ENCODE measurements around the gene SMC2.

Gene SMC2

GRCh38 chr9:104092192-104092591 is 1.9 kb upstream of the SMC2 start:
- TF ChIP-seq TEAD4 (IDR thresholded peaks at IDR 0.05): no peak
- TF ChIP-seq CEBPB (IDR thresholded peaks at IDR 0.05): no peak
- TF ChIP-seq EP300 (IDR thresholded peaks at IDR 0.05; ENCODE audit: borderline replicate concordance): no peak
- TF ChIP-seq RAD21 (IDR thresholded peaks at IDR 0.05; ENCODE audit: low read depth): no peak
- TF ChIP-seq FOXM1 (IDR thresholded peaks at IDR 0.05; ENCODE audit: borderline replicate concordance, low read depth): no peak
- TF ChIP-seq EGR1 (IDR thresholded peaks at IDR 0.05): no peak

- TF ChIP-seq ZBTB7A (IDR thresholded peaks at IDR 0.05; ENCODE audit: low read depth): no peak
- TF ChIP-seq TCF12 (IDR thresholded peaks at IDR 0.05; ENCODE audit: low read depth): no peak
- TF ChIP-seq FOXM1 (IDR thresholded peaks at IDR 0.05; ENCODE audit: borderline replicate concordance, low read depth): no peak
- TF ChIP-seq CEBPB (IDR thresholded peaks at IDR 0.05): no peak
- TF ChIP-seq EGR1 (IDR thresholded peaks at IDR 0.05): no peak
- no peak for TF ChIP-seq RAD21 (IDR thresholded peaks at IDR 0.05; ENCODE audit: low read depth)
- no peak for TF ChIP-seq TAF1 (IDR thresholded peaks at IDR 0.05; ENCODE audit: low read depth)
These were observed 1.1 kb upstream of the SMC2 start for GRCh38 chr9:104092875-104093600.

GRCh38 chr9:104094534-104095015 is 466 bp downstream of the SMC2 start:
- TF ChIP-seq, protein P1, sequence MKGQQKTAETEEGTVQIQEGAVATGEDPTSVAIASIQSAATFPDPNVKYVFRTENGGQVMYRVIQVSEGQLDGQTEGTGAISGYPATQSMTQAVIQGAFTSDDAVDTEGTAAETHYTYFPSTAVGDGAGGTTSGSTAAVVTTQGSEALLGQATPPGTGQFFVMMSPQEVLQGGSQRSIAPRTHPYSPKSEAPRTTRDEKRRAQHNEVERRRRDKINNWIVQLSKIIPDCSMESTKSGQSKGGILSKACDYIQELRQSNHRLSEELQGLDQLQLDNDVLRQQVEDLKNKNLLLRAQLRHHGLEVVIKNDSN (IDR thresholded peaks at IDR 0.05): no peak
- no peak for TF ChIP-seq NFIC (IDR thresholded peaks at IDR 0.05)
- no peak for TF ChIP-seq ZBTB7A (IDR thresholded peaks at IDR 0.05; ENCODE audit: low read depth)
- no peak for TF ChIP-seq YY1 (IDR thresholded peaks at IDR 0.05; ENCODE audit: low read depth)
- no peak for TF ChIP-seq TAF1 (IDR thresholded peaks at IDR 0.05; ENCODE audit: low read depth)
- no peak for TF ChIP-seq CREB1 (IDR thresholded peaks at IDR 0.05; ENCODE audit: low read depth)
- TF ChIP-seq TCF12 (IDR thresholded peaks at IDR 0.05; ENCODE audit: low read depth): no peak
- TF ChIP-seq TEAD4 (IDR thresholded peaks at IDR 0.05): no peak
- no peak for TF ChIP-seq EGR1 (IDR thresholded peaks at IDR 0.05)
- no peak for TF ChIP-seq FOXM1 (IDR thresholded peaks at IDR 0.05; ENCODE audit: borderline replicate concordance, low read depth)
- TF ChIP-seq MAX (IDR thresholded peaks at IDR 0.05): no peak
- TF ChIP-seq REST (IDR thresholded peaks at IDR 0.05; ENCODE audit: low read depth): no peak
- no peak for TF ChIP-seq CEBPB (IDR thresholded peaks at IDR 0.05)
- TF ChIP-seq RAD21 (IDR thresholded peaks at IDR 0.05; ENCODE audit: low read depth): no peak
- TF ChIP-seq EP300 (IDR thresholded peaks at IDR 0.05; ENCODE audit: borderline replicate concordance): no peak

DNA sequence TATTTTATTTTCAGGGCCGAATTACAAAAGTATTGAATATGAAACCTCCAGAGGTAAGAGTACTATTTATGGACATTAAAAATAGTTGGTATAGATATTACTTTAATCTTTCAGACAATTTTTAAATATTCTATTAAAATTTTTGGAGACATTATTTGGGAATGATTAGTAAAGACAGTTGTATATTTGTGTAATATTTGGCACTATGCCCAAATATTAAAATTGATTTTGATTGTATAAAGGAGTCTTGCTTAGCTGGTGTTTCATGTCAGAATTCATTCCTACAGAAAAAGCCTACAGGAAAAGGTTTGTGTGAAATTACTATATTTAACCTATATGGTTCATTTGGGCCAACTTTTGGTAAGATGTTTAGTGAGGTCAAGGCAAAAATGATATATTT is 5.5 kb downstream of the SMC2 start:
- no peak for TF ChIP-seq ZBTB7A (IDR thresholded peaks at IDR 0.05; ENCODE audit: low read depth)
- TF ChIP-seq MAX (IDR thresholded peaks at IDR 0.05): no peak
- TF ChIP-seq, protein P1 (IDR thresholded peaks at IDR 0.05): no peak
- no peak for TF ChIP-seq TAF1 (IDR thresholded peaks at IDR 0.05; ENCODE audit: low read depth)
- no peak for TF ChIP-seq REST (IDR thresholded peaks at IDR 0.05; ENCODE audit: low read depth)
- no peak for TF ChIP-seq CEBPB (IDR thresholded peaks at IDR 0.05)
- TF ChIP-seq EP300 (IDR thresholded peaks at IDR 0.05; ENCODE audit: borderline replicate concordance): no peak
- no peak for TF ChIP-seq YY1 (IDR thresholded peaks at IDR 0.05; ENCODE audit: low read depth)
- no peak for TF ChIP-seq TCF12 (IDR thresholded peaks at IDR 0.05; ENCODE audit: low read depth)
- TF ChIP-seq TEAD4 (IDR thresholded peaks at IDR 0.05): no peak
- TF ChIP-seq EGR1 (IDR thresholded peaks at IDR 0.05): no peak
- no peak for TF ChIP-seq FOXM1 (IDR thresholded peaks at IDR 0.05; ENCODE audit: borderline replicate concordance, low read depth)
- TF ChIP-seq NFIC (IDR thresholded peaks at IDR 0.05): no peak
- no peak for TF ChIP-seq RAD21 (IDR thresholded peaks at IDR 0.05; ENCODE audit: low read depth)
- no peak for TF ChIP-seq CREB1 (IDR thresholded peaks at IDR 0.05; ENCODE audit: low read depth)

- TF ChIP-seq YY1 (IDR thresholded peaks at IDR 0.05; ENCODE audit: low read depth) (no peak), CEBPB (IDR thresholded peaks at IDR 0.05) (no peak), CREB1 (IDR thresholded peaks at IDR 0.05; ENCODE audit: low read depth) (no peak), EGR1 (IDR thresholded peaks at IDR 0.05) (no peak), EP300 (IDR thresholded peaks at IDR 0.05; ENCODE audit: borderline replicate concordance) (no peak), FOXM1 (IDR thresholded peaks at IDR 0.05; ENCODE audit: borderline replicate concordance, low read depth) (no peak), TCF12 (IDR thresholded peaks at IDR 0.05; ENCODE audit: low read depth) (no peak), RAD21 (IDR thresholded peaks at IDR 0.05; ENCODE audit: low read depth) (no peak), MAX (IDR thresholded peaks at IDR 0.05) (no peak), NFIC (IDR thresholded peaks at IDR 0.05) (no peak), REST (IDR thresholded peaks at IDR 0.05; ENCODE audit: low read depth) (no peak), TAF1 (IDR thresholded peaks at IDR 0.05; ENCODE audit: low read depth) (no peak), ZBTB7A (IDR thresholded peaks at IDR 0.05; ENCODE audit: low read depth) (no peak), TEAD4 (IDR thresholded peaks at IDR 0.05) (no peak)
- TF ChIP-seq, protein P1 (IDR thresholded peaks at IDR 0.05): no peak
These were observed 10.3 kb downstream of the SMC2 start for GRCh38 chr9:104104360-104104759.

Data from Ishikawa (cell line).